ENCODE results near the gene SLC35D1. TPM values are rescaled to one million over a fixed set of nuclear protein-coding genes. Genes with fewer than 3 reads are reported as not detected.

The SLC35D1 gene
- total RNA-seq, 2 experiments from 2014 or later: 10.8 to 13.1 TPM

DNA sequence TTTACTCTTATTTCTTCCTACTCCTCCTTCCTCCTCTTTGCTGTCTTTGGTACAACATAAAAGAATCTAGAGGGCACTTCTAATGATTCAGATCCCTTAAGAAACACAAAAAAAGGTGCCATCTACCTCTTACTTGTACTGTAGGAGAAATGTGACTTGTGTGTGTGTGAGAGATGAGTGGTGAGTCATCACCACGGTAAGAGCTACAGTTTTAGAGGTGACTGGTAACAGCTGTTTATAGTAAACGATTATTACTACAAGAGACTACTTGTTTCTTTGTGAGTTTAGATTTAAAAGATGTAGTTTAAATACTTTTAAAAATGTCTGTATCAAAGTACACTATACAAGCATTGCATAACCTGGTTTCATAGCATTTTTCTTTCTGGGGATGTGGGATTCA lies 40.4 kb downstream of the SLC35D1 start:
- no peak for DNase-seq (ENCODE audit: low spot score)
- Histone ChIP-seq H3K36me3 (ENCODE audit: insufficient read depth, low read length) (peaks cover 79% of the 10 kb centered on the region), H4K20me1 (ENCODE audit: insufficient read depth, low read length) (no peaks in the 10 kb centered on the region), H3K4me3 (ENCODE audit: low read depth, low read length, poor library complexity, severe bottlenecking) (no peak overlapping the region), H3K79me2 (ENCODE audit: insufficient read depth, low read depth, low read length) (peaks cover 3% of the 10 kb centered on the region; the same call in 1 of the 2 replicates), H3K9me3 (ENCODE audit: low read length) (no peaks in the 10 kb centered on the region), H3K9me2 (ENCODE audit: insufficient read depth, low read length) (no peaks in the 10 kb centered on the region), H2AFZ (ENCODE audit: low read length) (no peak overlapping the region), H3K27ac (ENCODE audit: low read depth, low read length, poor library complexity, severe bottlenecking) (no peak overlapping the region), H3K4me1 (ENCODE audit: insufficient read depth, low read length, poor library complexity, severe bottlenecking) (no peaks in the 10 kb centered on the region), H3K4me2 (ENCODE audit: low read length) (no peak overlapping the region)
- no TSS peak for BruUV-seq (replicated peaks)
- ChIA-PET CTCF (ENCODE audit: unreplicated experiment) (no interaction called here), POLR2A (interaction anchor here (0.8 to 1.3 kb wide), 4 partner anchors 8 to 28 kb away, joined by 3 to 8 read pairs (median 4); no protein-coding TSS in a partner anchor)
- TF ChIP-seq EZH2phosphoT487 (IDR thresholded peaks at IDR 0.05; ENCODE audit: borderline replicate concordance, low read depth, low read length): no peak
- TF ChIP-seq, protein P1, sequence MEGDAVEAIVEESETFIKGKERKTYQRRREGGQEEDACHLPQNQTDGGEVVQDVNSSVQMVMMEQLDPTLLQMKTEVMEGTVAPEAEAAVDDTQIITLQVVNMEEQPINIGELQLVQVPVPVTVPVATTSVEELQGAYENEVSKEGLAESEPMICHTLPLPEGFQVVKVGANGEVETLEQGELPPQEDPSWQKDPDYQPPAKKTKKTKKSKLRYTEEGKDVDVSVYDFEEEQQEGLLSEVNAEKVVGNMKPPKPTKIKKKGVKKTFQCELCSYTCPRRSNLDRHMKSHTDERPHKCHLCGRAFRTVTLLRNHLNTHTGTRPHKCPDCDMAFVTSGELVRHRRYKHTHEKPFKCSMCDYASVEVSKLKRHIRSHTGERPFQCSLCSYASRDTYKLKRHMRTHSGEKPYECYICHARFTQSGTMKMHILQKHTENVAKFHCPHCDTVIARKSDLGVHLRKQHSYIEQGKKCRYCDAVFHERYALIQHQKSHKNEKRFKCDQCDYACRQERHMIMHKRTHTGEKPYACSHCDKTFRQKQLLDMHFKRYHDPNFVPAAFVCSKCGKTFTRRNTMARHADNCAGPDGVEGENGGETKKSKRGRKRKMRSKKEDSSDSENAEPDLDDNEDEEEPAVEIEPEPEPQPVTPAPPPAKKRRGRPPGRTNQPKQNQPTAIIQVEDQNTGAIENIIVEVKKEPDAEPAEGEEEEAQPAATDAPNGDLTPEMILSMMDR (conservative IDR thresholded peaks at IDR 0.05; ENCODE audit: low read length): no peak
- intact Hi-C loops (cut with micrococcal nuclease; ENCODE audit: unreplicated experiment): loop anchor here (5.0 kb wide), 1 partner anchor 39 kb away; the partner anchor contains the start of gene SLC35D1

DNA sequence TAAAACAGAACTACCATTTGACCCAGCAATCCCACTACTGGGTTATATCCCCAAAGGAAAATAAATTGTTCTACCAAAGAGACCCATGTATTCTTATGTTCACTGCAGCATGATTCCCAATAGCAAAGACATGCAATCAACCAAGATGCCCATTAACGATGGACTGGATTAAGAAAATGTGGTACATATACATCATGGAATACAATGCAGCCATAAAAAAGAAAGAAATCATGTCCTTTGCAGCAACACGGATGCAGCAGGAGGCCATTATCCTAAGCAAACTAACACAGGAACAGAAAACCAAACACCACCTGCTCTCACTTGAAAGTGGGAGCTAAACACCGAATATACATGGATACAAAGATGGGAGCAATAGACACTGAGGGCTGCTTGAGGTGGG lies 44.2 kb downstream of the SLC35D1 start:
- no peak overlapping the region for H3K4me2 ChIP-seq (ENCODE audit: low read length)
- no peak overlapping the region for H3K4me3 ChIP-seq (ENCODE audit: low read depth, low read length, poor library complexity, severe bottlenecking)
- no peaks in the 10 kb centered on the region for H4K20me1 ChIP-seq (ENCODE audit: insufficient read depth, low read length)
- H3K4me1 ChIP-seq (ENCODE audit: insufficient read depth, low read length, poor library complexity, severe bottlenecking): no peaks in the 10 kb centered on the region
- ChIA-PET POLR2A (interaction anchor here (1.5 kb wide), 1 partner anchor 14 kb away, joined by 3 read pairs; no protein-coding TSS in a partner anchor), CTCF (ENCODE audit: unreplicated experiment) (no interaction called here)
- DNase-seq (ENCODE audit: low spot score): no peak
- no peaks in the 10 kb centered on the region for H3K9me3 ChIP-seq (ENCODE audit: low read length)
- no peak overlapping the region for H2AFZ ChIP-seq (ENCODE audit: low read length)
- H3K36me3 ChIP-seq (ENCODE audit: insufficient read depth, low read length): peaks cover 84% of the 10 kb centered on the region
- no TSS peak for BruUV-seq (replicated peaks)
- no peak for TF ChIP-seq EZH2phosphoT487 (IDR thresholded peaks at IDR 0.05; ENCODE audit: borderline replicate concordance, low read depth, low read length)
- TF ChIP-seq, protein P1 (conservative IDR thresholded peaks at IDR 0.05; ENCODE audit: low read length): no peak
- intact Hi-C loops (cut with micrococcal nuclease; ENCODE audit: unreplicated experiment): loop anchor here (5.0 kb wide), 1 partner anchor 43 kb away; the partner anchor contains the start of gene SLC35D1
- peaks cover 3% of the 10 kb centered on the region; the same call in 1 of the 2 replicates for H3K79me2 ChIP-seq (ENCODE audit: insufficient read depth, low read depth, low read length)
- H3K9me2 ChIP-seq (ENCODE audit: insufficient read depth, low read length): no peaks in the 10 kb centered on the region
- H3K27ac ChIP-seq (ENCODE audit: low read depth, low read length, poor library complexity, severe bottlenecking): no peak overlapping the region

DNA sequence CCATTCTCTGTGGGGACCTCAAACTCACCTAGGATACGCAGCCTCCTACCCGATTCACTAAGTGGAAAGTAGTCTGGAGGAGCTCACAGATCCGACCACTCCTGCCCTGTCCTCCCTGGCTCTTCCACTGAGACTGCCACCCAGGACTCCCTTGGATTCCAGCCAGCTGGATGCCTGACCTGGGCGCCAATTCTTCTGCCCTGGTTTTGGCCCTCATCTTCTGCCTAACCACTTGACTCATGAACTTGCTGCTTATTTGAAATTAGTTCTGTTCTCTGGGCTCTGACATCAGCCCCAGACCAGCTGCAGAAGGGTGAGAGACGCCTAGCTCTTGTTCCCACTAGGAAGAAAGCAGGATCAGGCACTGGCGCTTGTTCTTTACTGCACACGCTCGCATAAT lies 48.9 kb downstream of the SLC35D1 start:
- H3K79me2 ChIP-seq (ENCODE audit: insufficient read depth, low read depth, low read length): no peaks in the 10 kb centered on the region
- no peak overlapping the region for H3K4me3 ChIP-seq (ENCODE audit: low read depth, low read length, poor library complexity, severe bottlenecking)
- no peak overlapping the region for H2AFZ ChIP-seq (ENCODE audit: low read length)
- H3K9me3 ChIP-seq (ENCODE audit: low read length): no peaks in the 10 kb centered on the region
- no peaks in the 10 kb centered on the region for H4K20me1 ChIP-seq (ENCODE audit: insufficient read depth, low read length)
- H3K9me2 ChIP-seq (ENCODE audit: insufficient read depth, low read length): no peaks in the 10 kb centered on the region
- H3K4me1 ChIP-seq (ENCODE audit: insufficient read depth, low read length, poor library complexity, severe bottlenecking): no peaks in the 10 kb centered on the region
- BruUV-seq (replicated peaks): no TSS peak
- no peak overlapping the region for H3K27ac ChIP-seq (ENCODE audit: low read depth, low read length, poor library complexity, severe bottlenecking)
- intact Hi-C loops (cut with micrococcal nuclease; ENCODE audit: unreplicated experiment): no loop called here
- no peak overlapping the region for H3K4me2 ChIP-seq (ENCODE audit: low read length)
- ChIA-PET POLR2A (interaction anchor here (0.5 to 0.9 kb wide), 2 partner anchors 25 to 361 kb away, joined by 3 to 4 read pairs; no protein-coding TSS in a partner anchor), CTCF (ENCODE audit: unreplicated experiment) (no interaction called here)
- H3K36me3 ChIP-seq (ENCODE audit: insufficient read depth, low read length): peaks cover 76% of the 10 kb centered on the region
- no peak for TF ChIP-seq EZH2phosphoT487 (IDR thresholded peaks at IDR 0.05; ENCODE audit: borderline replicate concordance, low read depth, low read length)
- TF ChIP-seq, protein P1 (conservative IDR thresholded peaks at IDR 0.05; ENCODE audit: low read length): no peak
- no peak for DNase-seq (ENCODE audit: low spot score)
